HepG2 (cell line): ENCODE data around the gene FBXL7.

Source experiments
- ARNTL ChIP-seq: sonication (generic); formaldehyde crosslinking; IDR thresholded peaks from 2 replicates; pipeline ENCODE4 v1.4.0; 2020; ENCODE audit warnings: mild to moderate bottlenecking, missing genetic modification reagents
- CREB1 ChIP-seq, 2 experiments: fragments of 450-650 bp in 1 of 2; IDR thresholded peaks; 2 replicates each; pipeline ENCODE4 v1.6.1; 2016 to 2017; ENCODE audit warnings: control low read depth in 1 of 2, mild to moderate bottlenecking in 1 of 2, missing compliant biosample characterization in 1 of 2, missing genetic modification characterization in 1 of 2
- CTCF ChIP-seq: sonication (generic); formaldehyde crosslinking; IDR thresholded peaks from 2 replicates; pipeline ENCODE4 v1.5.0; 2020; ENCODE audit warnings: mild to moderate bottlenecking, missing genetic modification reagents, moderate library complexity
- E2F1 ChIP-seq: sonication (generic); formaldehyde crosslinking; IDR thresholded peaks from 2 replicates; pipeline ENCODE4 v1.5.0; 2020; ENCODE audit warnings: missing genetic modification reagents
- ELF1 ChIP-seq: sonication (generic); formaldehyde crosslinking; IDR thresholded peaks from 2 replicates; pipeline ENCODE4 v1.4.0; 2020; ENCODE audit warnings: missing genetic modification reagents
- EZH2 ChIP-seq: conservative IDR thresholded peaks from 2 replicates; pipeline ENCODE4 v1.6.1; 2012; ENCODE audit warnings: mild to moderate bottlenecking, low read depth, low read length, moderate library complexity
- NFIC ChIP-seq: IDR thresholded peaks from 2 replicates; pipeline ENCODE4 v1.6.1; 2012; ENCODE audit warnings: mild to moderate bottlenecking, low read length, inconsistent platforms
- POLR2AphosphoS5 ChIP-seq: IDR thresholded peaks from 2 replicates; pipeline ENCODE4 v1.6.1; 2012; ENCODE audit warnings: low read depth, low read length
- SIN3B ChIP-seq: fragments of 150-350 bp; IDR thresholded peaks from 2 replicates; pipeline ENCODE4 v1.6.1; 2014; ENCODE audit warnings: low read length
- SNRNP70 ChIP-seq: fragments of 200-400 bp; formaldehyde crosslinking; IDR thresholded peaks from 2 replicates; pipeline ENCODE4 v1.6.1; 2017; ENCODE audit warnings: mild to moderate bottlenecking, low read depth, low read length, moderate library complexity
- ZBTB43 ChIP-seq: sonication (generic); formaldehyde crosslinking; conservative IDR thresholded peaks from 2 replicates; pipeline ENCODE4 v1.4.0; 2020; ENCODE audit warnings: missing genetic modification reagents
- ZNF251 ChIP-seq: sonication (generic); formaldehyde crosslinking; IDR thresholded peaks from 2 replicates; pipeline ENCODE4 v1.9.0; 2021; ENCODE audit warnings: mild to moderate bottlenecking, missing genetic modification reagents

GRCh38 chr5:15513431-15513830 lies 13.5 kb downstream of the FBXL7 start:
- no peak for TF ChIP-seq ZBTB43
- no peak for TF ChIP-seq SIN3B
- TF ChIP-seq CTCF (CRISPR knock-in tag) = no peak
- TF ChIP-seq POLR2AphosphoS5 = no peak
- TF ChIP-seq CREB1 (IDR thresholded peaks at IDR 0.05) = no peak
- TF ChIP-seq CREB1 (CRISPR knock-in tag; IDR thresholded peaks at IDR 0.05) = no peak
- TF ChIP-seq ARNTL (CRISPR knock-in tag) = no peak
- TF ChIP-seq NFIC = no peak
- no peak for TF ChIP-seq ZNF251
- TF ChIP-seq ELF1 (CRISPR knock-in tag) = no peak
- no peak for TF ChIP-seq EZH2
- TF ChIP-seq SNRNP70 = no peak
- no peak for TF ChIP-seq E2F1 (CRISPR knock-in tag)
